Neural cell (in vitro differentiated cells): ENCODE results near the gene ATP2C2. TPM values are rescaled to one million over a fixed set of nuclear protein-coding genes. Genes with fewer than 3 reads are reported as not detected.

Experiments used
- H2AFZ ChIP-seq: fragments of 200-600, 300-800 bp; sonication (generic), shearing (Covaris generic); 2 replicates; pipeline ENCODE4 v1.6.0; 2014; ENCODE audit warnings: low read depth, mild to moderate bottlenecking, antibody characterized with exemption, low read length, moderate library complexity
- H3F3A ChIP-seq: fragments of 200-600 bp; shearing (Covaris generic); 2 replicates; pipeline ENCODE4 v1.6.1; 2016; ENCODE audit warnings: mild to moderate bottlenecking, moderate library complexity, mixed read lengths, antibody characterized with exemption, low read length; ENCODE audit not compliant: insufficient read depth, poor library complexity, severe bottlenecking
- H3K27ac ChIP-seq: fragments of 200-600, 300-800 bp; sonication (generic), shearing (Covaris generic); 2 replicates; pipeline ENCODE4 v1.5.1; 2014; ENCODE audit warnings: mild to moderate bottlenecking, low read length, moderate library complexity
- H3K27me3 ChIP-seq: fragments of 300-800, 200-600 bp; sonication (generic), shearing (Covaris generic); 2 replicates; pipeline ENCODE4 v1.6.0; 2014; ENCODE audit warnings: mild to moderate bottlenecking, low read depth, low read length, moderate library complexity; ENCODE audit not compliant: insufficient read depth
- H3K36me3 ChIP-seq: fragments of 300-800, 200-600 bp; sonication (generic), shearing (Covaris generic); 2 replicates; pipeline ENCODE4 v1.5.1; 2014; ENCODE audit warnings: mild to moderate bottlenecking, antibody characterized with exemption, low read length, moderate library complexity; ENCODE audit not compliant: insufficient read depth
- H3K4me2 ChIP-seq: fragments of 300-800, 200-600 bp; sonication (generic), shearing (Covaris generic); 2 replicates; pipeline ENCODE4 v1.6.0; 2014; ENCODE audit warnings: mild to moderate bottlenecking, low read length
- H3K4me3 ChIP-seq: fragments of 300-800, 200-600 bp; sonication (generic), shearing (Covaris generic); 2 replicates; pipeline ENCODE4 v1.5.1; 2014; ENCODE audit warnings: mild to moderate bottlenecking, low read length, moderate library complexity
- H3K79me2 ChIP-seq: fragments of 200-600 bp; shearing (Covaris generic); replicated peaks from 2 replicates; pipeline ENCODE4 v1.6.0; 2014; ENCODE audit warnings: mild to moderate bottlenecking, low read length, moderate library complexity; ENCODE audit not compliant: insufficient read depth
- H3K9ac ChIP-seq: fragments of 300-800, 200-600 bp; sonication (generic), shearing (Covaris generic); 2 replicates; pipeline ENCODE4 v1.6.1; 2016; ENCODE audit warnings: mild to moderate bottlenecking, low read length, mixed read lengths
- H3K9me2 ChIP-seq: fragments of 200-600 bp; shearing (Covaris generic); 2 replicates; pipeline ENCODE4 v1.6.1; 2016; ENCODE audit warnings: mild to moderate bottlenecking, low read length, mixed read lengths; ENCODE audit not compliant: insufficient read depth
- H3K9me3 ChIP-seq: fragments of 200-600, 300-800 bp; sonication (generic), shearing (Covaris generic); 2 replicates; pipeline ENCODE4 v1.6.1; 2016; ENCODE audit warnings: mild to moderate bottlenecking, mixed run types, low read length, moderate library complexity, mixed read lengths
- H4K20me1 ChIP-seq: fragments of 200-600 bp; shearing (Covaris generic); 2 replicates; pipeline ENCODE4 v1.6.1; 2016; ENCODE audit warnings: mild to moderate bottlenecking, mixed run types; ENCODE audit not compliant: insufficient read depth
- CTCF ChIP-seq: fragments of 450-650 bp; IDR thresholded peaks from 2 replicates; pipeline ENCODE4 v1.5.1; 2014; ENCODE audit warnings: antibody characterized with exemption, mild to moderate bottlenecking, moderate library complexity; ENCODE audit not compliant: poor library complexity, severe bottlenecking
- EP300 ChIP-seq: fragments of 450-650 bp; conservative IDR thresholded peaks from 2 replicates; pipeline ENCODE4 v1.6.1; 2014; ENCODE audit warnings: antibody characterized with exemption, mild to moderate bottlenecking, moderate library complexity; ENCODE audit not compliant: poor library complexity, severe bottlenecking
- EZH2 ChIP-seq: fragments of 200-600, 300-800 bp; shearing (Covaris generic), sonication (generic); IDR thresholded peaks from 2 replicates; pipeline ENCODE4 v1.6.1; 2014; ENCODE audit warnings: antibody characterized with exemption, low read length, borderline replicate concordance, mild to moderate bottlenecking; ENCODE audit not compliant: insufficient read depth, poor library complexity, severe bottlenecking
- MXI1 ChIP-seq: fragments of 450-650 bp; conservative IDR thresholded peaks from 2 replicates; pipeline ENCODE4 v1.6.1; 2014; ENCODE audit warnings: antibody characterized with exemption, mild to moderate bottlenecking; ENCODE audit not compliant: poor library complexity, severe bottlenecking
- RAD21 ChIP-seq: fragments of 450-650 bp; conservative IDR thresholded peaks from 2 replicates; pipeline ENCODE4 v1.6.1; 2014; ENCODE audit warnings: antibody characterized with exemption, mild to moderate bottlenecking, moderate library complexity
- REST ChIP-seq: IDR thresholded peaks from 2 replicates; pipeline ENCODE4 v1.6.1; 2012; ENCODE audit warnings: borderline replicate concordance
- SMC3 ChIP-seq: fragments of 450-650 bp; conservative IDR thresholded peaks from 2 replicates; pipeline ENCODE4 v1.6.1; 2014; ENCODE audit warnings: antibody characterized with exemption, mild to moderate bottlenecking, moderate library complexity; ENCODE audit not compliant: poor library complexity
- TAF1 ChIP-seq: IDR thresholded peaks from 2 replicates; pipeline ENCODE4 v1.6.1; 2012; ENCODE audit warnings: low read depth
- polyA plus RNA-seq: library from polyadenylated mRNA; depleted of rRNA; stranded (reverse); fragments of >200 nt; gene quantifications from 2 replicates; pipeline ENCODE4 v1.2.3, GENCODE V29; 2014

ATP2C2 gene
- polyA plus RNA-seq, 1 donor from 2014 or later = not detected

GRCh38 chr16:84412262-84412661 lies 43.9 kb downstream of the ATP2C2 start:
- no peaks in the 10 kb centered on the region for H4K20me1 ChIP-seq
- no peak overlapping the region for H3K4me3 ChIP-seq
- no peak overlapping the region for H3K9ac ChIP-seq
- no peaks in the 10 kb centered on the region for H3K36me3 ChIP-seq
- H3K9me3 ChIP-seq = no peaks in the 10 kb centered on the region
- no peaks in the 10 kb centered on the region for H3K79me2 ChIP-seq
- no peaks in the 10 kb centered on the region for H3F3A ChIP-seq
- H3K27ac ChIP-seq = no peak overlapping the region
- no peak overlapping the region for H2AFZ ChIP-seq
- TF ChIP-seq SMC3 (no peak), EZH2 (no peak), EP300 (no peak)
- no peaks in the 10 kb centered on the region for H3K27me3 ChIP-seq
- H3K9me2 ChIP-seq = no peaks in the 10 kb centered on the region
- H3K4me2 ChIP-seq = no peak overlapping the region

- no peak overlapping the region for H2AFZ ChIP-seq
- no peaks in the 10 kb centered on the region for H3K27me3 ChIP-seq
- H3K9me3 ChIP-seq = no peaks in the 10 kb centered on the region
- TF ChIP-seq SMC3 (no peak), EZH2 (no peak), TAF1 (no peak), EP300 (no peak), MXI1 (no peak), CTCF (no peak), RAD21 (no peak), REST (no peak)
- H3K4me2 ChIP-seq = no peak overlapping the region
- H3K27ac ChIP-seq = no peak overlapping the region
- H3K9me2 ChIP-seq = no peaks in the 10 kb centered on the region
- no peaks in the 10 kb centered on the region for H3K79me2 ChIP-seq
- H3K4me3 ChIP-seq = no peak overlapping the region
- H3F3A ChIP-seq = no peaks in the 10 kb centered on the region
- no peaks in the 10 kb centered on the region for H4K20me1 ChIP-seq
- H3K9ac ChIP-seq = no peak overlapping the region
- H3K36me3 ChIP-seq = no peaks in the 10 kb centered on the region
These were observed 45.1 kb downstream of the ATP2C2 start for GRCh38 chr16:84413244-84414004.
